Hematopoietic multipotent progenitor cell treated with erythropoietin and hydrocortisone succinate and interleukin-3 and kit ligand, for 15 days (in vitro differentiated cells): ENCODE data around the gene KREMEN1.
"Not testable (repeated sequence)": the region's sequence is repeated elsewhere in the genome, so short reads cannot be mapped to it uniquely, and the experiment has no call there.

Source experiments
- DNase-seq: peaks from one replicate; pipeline ENCODE4 v3.0.0-alpha.2; 2015; ENCODE audit warnings: low spot score

Gene KREMEN1

DNA sequence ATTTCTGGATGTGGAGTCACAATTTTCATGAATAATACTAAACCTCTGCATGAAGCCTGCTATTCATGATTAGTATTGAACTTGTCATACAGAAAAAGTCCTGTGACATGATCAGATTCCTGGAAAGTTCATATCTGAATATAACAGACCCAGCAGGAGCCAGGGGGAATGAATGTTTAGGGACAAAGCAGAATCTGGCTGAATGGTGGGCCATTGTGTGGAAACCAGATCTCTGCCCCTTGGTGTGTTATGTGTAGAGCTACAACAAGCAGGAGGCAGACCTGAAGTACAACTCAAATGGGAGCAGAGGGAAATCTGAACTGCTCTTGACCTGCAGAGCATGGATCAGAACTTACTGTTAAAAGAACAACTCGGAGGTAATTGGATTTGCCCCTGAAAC is 30.3 kb downstream of the KREMEN1 start:
- no peak for DNase-seq

- no peak for DNase-seq
Observed at GRCh38 chr22:29105468-29105867, 32.6 kb downstream of the KREMEN1 start.

GRCh38 chr22:29106839-29107238 is 34.0 kb downstream of the KREMEN1 start:
- no peak for DNase-seq

- DNase-seq, result no peak
Observed at GRCh38 chr22:29108137-29108536, 35.3 kb downstream of the KREMEN1 start.

- no peak for DNase-seq
Observed at GRCh38 chr22:29109822-29110221, 37.0 kb downstream of the KREMEN1 start.

DNA sequence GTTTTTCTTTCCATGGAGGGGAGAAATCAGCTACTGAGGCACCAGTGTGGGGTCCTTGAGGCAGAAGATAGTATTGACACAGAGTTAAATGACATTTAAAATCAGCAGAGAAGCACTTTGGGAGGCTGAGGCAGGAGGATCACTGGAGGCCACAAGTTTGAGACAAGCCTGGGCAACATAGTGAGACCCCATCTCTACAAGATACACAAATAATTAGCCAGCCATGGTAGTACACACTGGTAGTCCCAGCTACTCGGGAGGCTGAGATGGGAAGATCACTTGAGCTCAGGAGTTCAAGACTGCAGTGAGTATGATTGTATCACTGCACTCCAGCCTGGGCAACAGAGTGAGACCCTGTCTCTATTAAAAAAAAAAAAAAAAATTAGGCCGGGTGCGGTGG is 38.1 kb downstream of the KREMEN1 start:
- DNase-seq, result no peak

DNA sequence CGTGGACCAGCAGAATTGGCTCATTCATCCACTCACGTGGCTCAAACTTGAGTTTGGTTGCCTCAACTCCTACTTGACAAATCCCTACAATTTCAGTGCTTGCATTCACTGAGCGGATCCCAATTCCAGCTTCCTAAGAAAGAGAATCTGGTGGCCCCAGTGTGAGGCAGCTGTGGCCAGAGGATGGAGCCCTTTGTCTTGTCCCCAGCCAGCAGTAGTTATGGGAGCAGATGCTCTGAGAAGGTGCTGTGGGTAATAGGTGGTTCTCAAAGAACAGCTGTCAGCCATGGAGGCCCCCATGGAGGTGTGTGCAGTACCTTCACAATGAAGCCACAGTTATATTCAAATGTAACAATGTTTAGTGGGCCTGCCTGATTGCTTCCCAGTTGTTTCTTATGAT is 39.3 kb downstream of the KREMEN1 start:
- DNase-seq, result no peak

GRCh38 chr22:29112681-29113080 is 39.8 kb downstream of the KREMEN1 start:
- no peak for DNase-seq

GRCh38 chr22:29113319-29113718 is 40.5 kb downstream of the KREMEN1 start:
- no peak for DNase-seq

GRCh38 chr22:29114392-29114791 is 41.6 kb downstream of the KREMEN1 start:
- no peak for DNase-seq

GRCh38 chr22:29115682-29116288 is 43.0 kb downstream of the KREMEN1 start:
- DNase-seq, result no peak

DNA sequence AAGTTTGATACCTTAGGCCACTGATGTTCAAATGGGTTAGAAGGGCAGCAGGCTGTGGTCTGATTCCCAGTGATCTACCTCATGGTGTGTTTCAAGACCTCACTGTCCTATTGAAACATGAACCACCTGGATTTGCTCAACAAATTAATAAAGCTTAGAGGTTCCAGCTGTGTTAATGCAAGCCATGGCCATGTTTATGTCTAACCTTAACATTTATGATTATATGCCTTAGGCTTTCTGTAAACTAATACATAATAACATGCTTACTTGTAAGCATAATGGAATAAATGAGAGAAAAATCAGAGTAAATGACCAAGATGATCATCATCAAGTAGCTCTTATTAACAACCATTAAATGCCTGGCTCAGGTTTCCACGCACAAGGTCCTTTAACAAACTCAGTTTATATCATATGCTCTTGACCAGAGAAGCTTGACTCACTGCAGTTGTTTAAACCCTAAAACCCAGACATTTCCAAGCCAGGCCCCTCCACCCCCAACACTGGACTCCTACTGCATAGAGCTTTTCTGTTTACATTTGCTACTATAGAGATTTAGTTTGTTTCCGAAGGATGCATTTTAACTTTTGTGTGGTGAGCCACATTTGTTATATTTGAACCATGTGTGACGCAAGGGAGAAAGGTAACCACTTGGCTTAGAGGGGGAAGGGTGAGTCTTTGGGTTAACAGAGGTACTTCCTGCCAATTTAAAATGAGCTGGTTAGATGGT is 43.7 kb downstream of the KREMEN1 start:
- no peak for DNase-seq

GRCh38 chr22:29117799-29118477 is 45.1 kb downstream of the KREMEN1 start:
- DNase-seq, result no peak

- not testable (repeated sequence) for DNase-seq
Observed at GRCh38 chr22:29120098-29120912, 47.5 kb downstream of the KREMEN1 start.

- DNase-seq, result no peak
Observed at GRCh38 chr22:29121124-29121523, 48.3 kb downstream of the KREMEN1 start.

DNA sequence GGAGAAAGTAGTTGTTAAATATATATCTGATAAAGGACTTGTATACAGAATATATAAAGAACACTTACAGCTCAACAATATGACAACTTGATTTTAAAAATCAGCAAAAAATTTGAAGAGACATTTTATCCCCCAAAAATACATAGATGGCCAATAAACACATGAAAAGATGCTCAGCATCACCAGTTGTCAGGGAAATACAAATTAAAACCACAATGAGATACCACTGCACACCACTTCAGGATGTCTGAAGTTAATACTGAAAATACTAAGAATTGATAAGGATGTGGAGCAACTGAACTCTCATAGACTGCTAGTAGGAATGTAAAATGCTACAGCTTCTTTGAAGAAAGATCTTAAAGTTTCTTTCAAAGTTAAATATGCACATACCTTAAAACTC is 49.2 kb downstream of the KREMEN1 start:
- DNase-seq, result no peak

GRCh38 chr22:29124777-29125442 is 52.1 kb downstream of the KREMEN1 start:
- DNase-seq, result no peak

GRCh38 chr22:29125443-29125778 is 52.6 kb downstream of the KREMEN1 start:
- no peak for DNase-seq

GRCh38 chr22:29125844-29126243 is 53.0 kb downstream of the KREMEN1 start:
- DNase-seq, result no peak

GRCh38 chr22:29126670-29127395 is 54.0 kb downstream of the KREMEN1 start:
- DNase-seq, result no peak
